Fibroblast of lung (primary cell): Measurements from ENCODE around the gene AGT. TPM values are rescaled to one million over a fixed set of nuclear protein-coding genes. Genes with fewer than 3 reads are reported as not detected.

Source experiments
- DNase-seq, 2 donors: peaks; one replicate each; pipeline versions ENCODE4 v3.0.0 to v3.0.0-alpha.2; 2010; ENCODE audit warnings: low read depth in 2 of 2
- H2AFZ ChIP-seq: 2 replicates; pipeline ENCODE4 v1.5.1; 2012; ENCODE audit warnings: low read length, control low read depth, inconsistent platforms
- H3K27ac ChIP-seq: 2 replicates; pipeline ENCODE4 v1.5.1; 2011; ENCODE audit warnings: low read length, control low read depth; ENCODE audit not compliant: insufficient read depth
- H3K27me3 ChIP-seq: 2 replicates; pipeline ENCODE4 v1.5.1; 2011; ENCODE audit warnings: mild to moderate bottlenecking, low read length; ENCODE audit not compliant: control insufficient read depth, insufficient read depth
- H3K36me3 ChIP-seq: 2 replicates; pipeline ENCODE4 v1.5.1; 2011; ENCODE audit warnings: low read length; ENCODE audit not compliant: control insufficient read depth, insufficient read depth
- H3K4me1 ChIP-seq: 2 replicates; pipeline ENCODE4 v1.5.1; 2011; ENCODE audit warnings: low read length; ENCODE audit not compliant: control insufficient read depth, insufficient read depth; ENCODE audit errors: extremely low read depth
- H3K4me2 ChIP-seq: 2 replicates; pipeline ENCODE4 v1.5.1; 2011; ENCODE audit warnings: low read length, control low read depth; ENCODE audit not compliant: insufficient read depth; ENCODE audit errors: extremely low read depth
- H3K4me3 ChIP-seq, 4 experiments: fragments of 200-600 bp in 1 of 4; sonication (generic) in 1 of 4; replicated peaks in 1 of 4; 2 replicates each; pipeline ENCODE4 v1.5.1; 2011 to 2016; ENCODE audit warnings: low read length in 4 of 4, low read depth in 3 of 4, mild to moderate bottlenecking in 3 of 4, control low read depth in 2 of 4, inconsistent platforms in 1 of 4, mixed read lengths in 1 of 4; ENCODE audit not compliant: insufficient read depth in 1 of 4; ENCODE audit errors: control extremely low read depth in 1 of 4
- H3K79me2 ChIP-seq: 2 replicates; pipeline ENCODE4 v1.5.1; 2012; ENCODE audit warnings: mild to moderate bottlenecking, low read length, inconsistent platforms; ENCODE audit not compliant: control insufficient read depth, insufficient read depth
- H3K9ac ChIP-seq: 2 replicates; pipeline ENCODE4 v1.5.1; 2011; ENCODE audit warnings: mild to moderate bottlenecking, low read length, control low read depth; ENCODE audit not compliant: insufficient read depth
- H3K9me3 ChIP-seq: 2 replicates; pipeline ENCODE4 v1.5.1; 2012; ENCODE audit warnings: low read depth, low read length; ENCODE audit not compliant: control insufficient read depth, insufficient read depth
- H4K20me1 ChIP-seq: 2 replicates; pipeline ENCODE4 v1.5.1; 2011; ENCODE audit warnings: low read length; ENCODE audit not compliant: control insufficient read depth, insufficient read depth; ENCODE audit errors: extremely low read depth
- EZH2 ChIP-seq: IDR thresholded peaks from 2 replicates; pipeline ENCODE4 v1.5.1; 2012; ENCODE audit warnings: low read length, control low read depth, mild to moderate bottlenecking; ENCODE audit errors: missing control alignments
- polyA plus RNA-seq, 2 donors: library from polyadenylated mRNA; depleted of rRNA in 1 of 2; stranded (reverse) in 1 of 2; unstranded in 1 of 2; fragments of >200 nt; gene quantifications; 2 replicates each; pipeline ENCODE4 v1.2.1, GENCODE V29; 2011 to 2012; ENCODE audit warnings: missing spikeins in 1 of 2
- total RNA-seq: library from RNA; depleted of rRNA; stranded (reverse); fragments of >200 nt; gene quantifications from 2 replicates; pipeline ENCODE4 v1.2.1, GENCODE V29; 2014
- TF ChIP-seq, protein P1 (sequence below), 2 donors: IDR thresholded peaks in 1 of 2; conservative IDR thresholded peaks in 1 of 2; 1 replicate in 1 of 2; 2 replicates in 1 of 2; pipeline ENCODE4 v1.5.1; 2011 to 2012; ENCODE audit warnings: low read length in 2 of 2, control low read depth in 1 of 2, inconsistent platforms in 1 of 2, low read depth in 1 of 2, mild to moderate bottlenecking in 1 of 2

AGT gene
- total and polyA plus RNA-seq, 2 donors (not counting 1 experiment from before 2014, with no cell fraction given) = 3.7 to 10.6 TPM

DNA sequence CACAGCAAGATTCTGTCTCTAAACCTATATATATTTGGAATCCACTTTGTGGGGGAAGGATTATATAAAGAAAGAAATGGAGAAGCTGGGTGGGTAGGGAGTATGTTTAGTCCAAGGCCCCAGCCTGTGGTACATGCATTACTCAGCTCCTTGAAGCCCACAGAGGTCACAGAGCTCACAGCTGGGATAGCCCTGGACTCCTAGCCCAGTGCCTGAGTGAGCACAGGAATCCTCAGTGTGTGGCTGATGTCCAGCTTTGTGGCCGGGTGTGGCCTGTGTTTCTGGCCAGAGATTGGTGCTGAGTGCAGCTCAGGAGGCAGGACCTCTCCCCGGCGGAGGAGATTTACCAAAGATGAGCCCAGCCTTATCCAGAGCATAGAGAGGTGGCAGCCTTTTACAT is 40.9 kb upstream of the AGT start:
- H3K36me3 ChIP-seq = no peaks in the 10 kb centered on the region
- no peaks in the 10 kb centered on the region for H3K79me2 ChIP-seq
- no peak overlapping the region for H3K9ac ChIP-seq
- no peak overlapping the region for H2AFZ ChIP-seq
- no peak overlapping the region for H3K27ac ChIP-seq
- TF ChIP-seq, protein P1, sequence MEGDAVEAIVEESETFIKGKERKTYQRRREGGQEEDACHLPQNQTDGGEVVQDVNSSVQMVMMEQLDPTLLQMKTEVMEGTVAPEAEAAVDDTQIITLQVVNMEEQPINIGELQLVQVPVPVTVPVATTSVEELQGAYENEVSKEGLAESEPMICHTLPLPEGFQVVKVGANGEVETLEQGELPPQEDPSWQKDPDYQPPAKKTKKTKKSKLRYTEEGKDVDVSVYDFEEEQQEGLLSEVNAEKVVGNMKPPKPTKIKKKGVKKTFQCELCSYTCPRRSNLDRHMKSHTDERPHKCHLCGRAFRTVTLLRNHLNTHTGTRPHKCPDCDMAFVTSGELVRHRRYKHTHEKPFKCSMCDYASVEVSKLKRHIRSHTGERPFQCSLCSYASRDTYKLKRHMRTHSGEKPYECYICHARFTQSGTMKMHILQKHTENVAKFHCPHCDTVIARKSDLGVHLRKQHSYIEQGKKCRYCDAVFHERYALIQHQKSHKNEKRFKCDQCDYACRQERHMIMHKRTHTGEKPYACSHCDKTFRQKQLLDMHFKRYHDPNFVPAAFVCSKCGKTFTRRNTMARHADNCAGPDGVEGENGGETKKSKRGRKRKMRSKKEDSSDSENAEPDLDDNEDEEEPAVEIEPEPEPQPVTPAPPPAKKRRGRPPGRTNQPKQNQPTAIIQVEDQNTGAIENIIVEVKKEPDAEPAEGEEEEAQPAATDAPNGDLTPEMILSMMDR (conservative IDR thresholded peaks at IDR 0.05 in 1 of 2, IDR thresholded peaks at IDR 0.05 in 1 of 2; ENCODE audit: low read depth in 1 of 2, low read length in 2 of 2) = no peak
- TF ChIP-seq EZH2 = no peak
- peaks cover 3% of the 10 kb centered on the region for H3K4me1 ChIP-seq
- no peak overlapping the region for H3K4me3 ChIP-seq
- H4K20me1 ChIP-seq = no peaks in the 10 kb centered on the region
- peaks cover 3% of the 10 kb centered on the region for H3K27me3 ChIP-seq
- peak; percentile 80 to 86 for DNase-seq
- no peaks in the 10 kb centered on the region for H3K9me3 ChIP-seq
- no peak overlapping the region for H3K4me2 ChIP-seq

DNA sequence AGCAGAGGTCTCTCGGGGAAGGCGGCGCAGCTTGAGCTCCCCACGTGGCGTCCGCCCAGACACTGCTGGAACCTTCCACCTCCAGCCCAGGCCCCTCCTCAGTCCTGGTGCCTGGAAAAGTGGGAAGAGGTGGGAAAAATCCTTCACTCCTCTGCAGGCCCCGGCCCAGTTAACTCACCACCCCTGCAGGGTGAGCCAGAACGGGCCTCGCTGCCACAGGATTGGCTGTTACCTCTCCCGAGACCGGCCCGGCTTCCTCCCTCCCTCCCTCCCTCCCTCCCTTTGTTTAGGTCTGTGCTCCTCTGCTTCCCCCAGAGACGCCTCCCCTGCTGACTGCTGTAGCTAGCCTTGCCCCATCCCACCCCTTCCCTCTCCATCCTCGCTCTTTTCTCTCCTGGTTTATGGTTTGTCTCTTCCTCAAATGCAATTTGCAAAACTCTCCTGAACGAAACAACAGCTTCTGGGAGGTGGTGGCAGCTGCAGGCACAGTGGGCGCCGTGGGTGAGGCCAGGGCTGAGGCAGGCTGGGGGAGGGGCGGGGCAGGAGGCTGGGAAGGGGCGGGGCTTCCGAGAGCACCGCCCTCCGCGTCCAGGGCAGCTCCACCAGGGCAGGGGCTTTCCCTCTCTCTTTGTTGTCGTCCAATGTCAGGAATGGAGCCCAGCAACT is 39.8 kb upstream of the AGT start:
- Histone ChIP-seq H3K4me1 (peaks cover 3% of the 10 kb centered on the region), H2AFZ (peak overlapping the region; percentile 53), H3K27ac (no peak overlapping the region), H3K36me3 (no peaks in the 10 kb centered on the region), H3K27me3 (peaks cover 3% of the 10 kb centered on the region), H4K20me1 (no peaks in the 10 kb centered on the region), H3K4me3 (no peak overlapping the region), H3K79me2 (no peaks in the 10 kb centered on the region), H3K4me2 (peak overlapping the region; percentile 59), H3K9me3 (no peaks in the 10 kb centered on the region), H3K9ac (no peak overlapping the region)
- peak in 1 of 2 donors; percentile 18 for DNase-seq
- no peak for TF ChIP-seq EZH2
- TF ChIP-seq, protein P1 (conservative IDR thresholded peaks at IDR 0.05 in 1 of 2, IDR thresholded peaks at IDR 0.05 in 1 of 2; ENCODE audit: low read depth in 1 of 2, low read length in 2 of 2) = no peak

DNA sequence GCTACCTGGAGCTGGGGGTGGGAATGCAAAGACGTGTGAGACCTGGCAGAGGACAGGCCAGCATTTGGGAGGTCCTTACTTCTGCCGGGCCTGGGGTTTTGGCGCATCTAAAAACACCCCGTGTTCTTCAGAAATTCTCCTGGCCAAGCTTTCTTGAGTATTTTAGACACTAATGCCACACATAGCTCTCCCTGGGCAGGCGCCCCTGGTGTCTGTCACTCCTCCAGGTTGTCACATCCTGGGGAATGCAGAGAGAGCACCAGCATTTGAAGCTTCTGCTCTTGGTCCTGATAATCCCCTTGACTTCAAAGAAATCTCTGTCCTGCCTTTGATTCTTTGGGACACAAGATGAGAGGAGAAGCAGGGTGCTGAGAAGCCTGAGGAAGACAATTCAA is 39.3 kb upstream of the AGT start:
- peak overlapping the region; percentile 53 for H2AFZ ChIP-seq
- no peak overlapping the region for H3K4me3 ChIP-seq
- H3K9me3 ChIP-seq = no peaks in the 10 kb centered on the region
- H3K27ac ChIP-seq = no peak overlapping the region
- H3K79me2 ChIP-seq = no peaks in the 10 kb centered on the region
- no peak for DNase-seq
- TF ChIP-seq, protein P1 (conservative IDR thresholded peaks at IDR 0.05 in 1 of 2, IDR thresholded peaks at IDR 0.05 in 1 of 2; ENCODE audit: low read depth in 1 of 2, low read length in 2 of 2) = no peak
- TF ChIP-seq EZH2 = no peak
- H3K9ac ChIP-seq = no peak overlapping the region
- H3K4me2 ChIP-seq = peak overlapping the region; percentile 59
- H4K20me1 ChIP-seq = no peaks in the 10 kb centered on the region
- H3K4me1 ChIP-seq = peaks cover 3% of the 10 kb centered on the region
- no peaks in the 10 kb centered on the region for H3K36me3 ChIP-seq
- peaks cover 3% of the 10 kb centered on the region for H3K27me3 ChIP-seq
